GM19438 (cell line): ENCODE measurements around the gene CDKN1C.

Experiments
- ATAC-seq: cut with Tn5 transposase; IDR thresholded peaks from one replicate; pipeline ENCODE4 v1.9.1; 2021; ENCODE audit warnings: low read depth; ENCODE audit not compliant: unreplicated experiment

Gene CDKN1C

GRCh38 chr11:2885678-2886081, at the start of gene CDKN1C:
Gene CDKN1C (minus strand): TSS chr11:2885775. CDS start chr11:2885456, 319 bp downstream.
- peak; percentile 75 for ATAC-seq

DNA sequence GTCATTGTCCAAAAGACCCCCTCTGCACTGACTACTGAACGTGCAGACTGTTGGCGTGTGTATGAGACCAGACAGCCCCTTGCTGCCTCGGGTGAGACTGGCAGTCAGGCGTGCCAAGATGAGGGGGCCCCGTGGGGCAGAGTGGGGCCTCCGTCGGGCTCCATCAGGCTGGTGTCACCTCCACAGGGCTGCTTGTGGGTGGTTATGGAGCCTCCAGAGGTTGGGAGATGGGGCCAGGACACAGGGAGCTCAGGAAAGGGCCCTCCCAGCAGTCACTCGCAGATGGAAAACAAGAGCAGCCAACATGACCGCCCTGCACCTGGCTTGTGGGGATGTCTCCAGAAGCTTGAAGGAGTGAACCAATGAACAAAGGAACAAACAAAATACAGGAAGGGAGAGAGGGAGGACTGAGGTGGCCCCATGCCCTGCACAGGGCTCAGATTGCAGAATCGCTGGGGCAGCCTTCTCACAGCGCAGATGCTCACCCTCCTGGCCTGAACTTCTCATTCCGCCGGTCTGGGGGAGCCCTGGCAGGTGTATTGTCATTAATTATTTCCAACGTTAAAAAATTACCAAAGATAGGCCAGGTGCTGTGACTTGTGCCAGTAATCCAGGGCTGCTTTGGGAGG, 49.1 kb upstream of the CDKN1C start:
- no peak for ATAC-seq

- ATAC-seq = no peak
Measured at GRCh38 chr11:2934021-2934550, 48.5 kb upstream of the CDKN1C start.

GRCh38 chr11:2933375-2934020, 47.9 kb upstream of the CDKN1C start:
- ATAC-seq = no peak

DNA sequence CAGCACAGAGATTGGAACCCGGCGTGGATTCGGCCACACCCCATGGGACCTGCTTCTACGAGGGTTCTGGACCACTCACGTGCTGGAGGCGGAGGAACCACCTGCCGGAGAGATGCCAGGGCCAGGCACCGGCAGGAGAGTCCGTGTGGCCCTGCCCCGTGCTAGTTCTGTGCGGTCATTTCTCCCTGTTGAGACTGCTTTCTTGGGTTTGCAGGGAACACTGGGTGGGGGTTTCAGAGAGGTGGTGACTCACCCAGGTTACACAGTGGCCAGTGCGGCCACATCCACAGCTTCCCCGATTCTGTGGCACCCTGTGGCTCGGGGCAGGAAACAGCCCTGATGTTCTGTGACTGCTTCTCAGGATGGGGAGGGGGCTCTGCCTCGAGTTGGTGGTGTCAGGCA, 47.3 kb upstream of the CDKN1C start:
- no peak for ATAC-seq

GRCh38 chr11:2931771-2932738, 46.5 kb upstream of the CDKN1C start:
- no peak for ATAC-seq

DNA sequence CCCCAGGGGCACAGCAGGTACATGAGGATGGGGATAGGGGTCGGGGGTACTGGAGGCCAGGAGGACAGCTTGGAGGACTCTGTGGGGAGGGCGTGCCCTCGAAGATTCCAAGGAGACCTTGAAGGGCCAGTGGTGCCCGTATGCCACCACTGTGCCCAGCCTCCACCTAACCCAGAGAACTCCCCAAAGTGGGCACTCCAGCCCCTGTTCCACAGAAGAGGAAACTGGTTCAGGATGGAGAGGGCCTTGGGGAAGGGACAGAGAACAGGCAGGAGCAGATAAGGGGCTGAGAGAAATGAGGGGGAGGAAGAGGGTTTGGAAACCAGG, 45.8 kb upstream of the CDKN1C start:
- no peak for ATAC-seq

DNA sequence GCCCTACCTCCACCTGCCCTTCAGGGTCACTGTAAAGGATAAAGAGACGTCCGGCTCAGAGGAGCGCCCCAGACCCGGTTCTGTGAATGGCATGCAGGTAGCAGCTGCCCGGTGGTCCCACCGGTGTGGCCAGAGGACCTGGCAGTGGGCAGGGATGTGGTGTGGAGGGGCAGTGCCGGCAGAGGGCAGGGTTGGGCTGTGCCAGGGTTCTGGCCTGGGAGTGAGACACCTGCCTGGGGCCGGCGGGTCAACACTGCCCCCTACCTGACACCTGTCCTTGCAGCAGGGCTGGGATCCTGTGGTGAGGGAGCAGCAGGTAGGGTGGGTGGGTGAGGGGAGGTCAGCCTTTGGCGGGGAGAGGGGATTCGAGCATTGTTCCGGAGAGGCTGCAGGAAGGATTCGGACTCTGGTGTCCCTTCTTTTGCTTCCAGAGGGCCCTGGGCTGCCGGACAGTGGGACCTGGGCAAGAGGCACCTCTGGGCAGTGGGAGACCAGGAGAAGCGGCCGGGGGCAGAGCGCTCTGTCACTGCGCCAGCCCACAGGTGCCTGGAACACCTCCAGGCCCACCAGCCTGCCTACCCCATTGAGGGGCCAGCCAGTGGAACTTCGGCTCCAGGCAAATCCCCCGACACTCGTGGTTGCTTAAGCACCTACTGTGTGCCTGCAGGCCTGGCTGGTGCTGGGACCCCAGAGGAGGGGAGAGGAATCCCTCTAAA, 45.3 kb upstream of the CDKN1C start:
- ATAC-seq = no peak

GRCh38 chr11:2929950-2930703, 44.6 kb upstream of the CDKN1C start:
- ATAC-seq = no peak

GRCh38 chr11:2929531-2929949, 44.0 kb upstream of the CDKN1C start:
- ATAC-seq = no peak

- ATAC-seq = no peak
Measured at GRCh38 chr11:2928605-2929530, 43.3 kb upstream of the CDKN1C start, which contains the start of gene PHLDA2. Gene PHLDA2 (minus strand): TSS chr11:2929420. CDS start chr11:2929364, 56 bp downstream.

DNA sequence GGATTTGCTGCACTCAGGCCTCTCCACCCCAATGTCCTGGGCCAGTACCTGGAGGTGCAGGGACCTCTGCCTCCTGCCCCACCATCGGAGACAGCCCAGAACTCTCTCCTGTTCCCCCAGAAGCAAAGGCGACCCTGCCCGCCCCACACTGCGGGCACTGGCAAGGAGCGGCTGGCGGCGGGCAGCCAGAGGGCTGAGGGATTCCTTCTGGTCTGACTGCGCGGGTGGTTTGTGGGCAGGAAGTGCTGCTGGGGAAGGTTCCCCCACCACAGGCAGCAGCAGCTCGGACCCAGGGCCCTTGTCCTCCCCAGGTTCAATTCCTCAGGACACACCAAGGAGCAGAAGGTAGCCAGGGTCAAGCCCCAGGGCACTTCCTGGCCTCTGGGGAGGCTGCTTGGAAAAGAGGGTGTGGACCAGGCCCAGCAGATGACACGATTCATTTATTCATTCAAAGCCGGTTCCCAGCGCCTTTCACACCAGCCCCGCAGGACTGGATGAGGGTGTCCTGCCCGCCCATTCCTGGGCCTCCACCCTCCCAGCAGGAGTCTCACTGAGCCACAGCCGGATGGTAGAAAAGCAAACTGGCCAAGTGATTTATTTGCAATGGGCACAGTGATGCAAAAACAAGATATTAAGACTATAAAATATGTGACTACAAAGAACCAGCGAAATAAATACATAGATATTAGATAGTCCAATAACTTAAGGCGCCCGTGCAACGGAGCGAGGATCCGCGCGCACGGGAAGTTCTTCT, 42.5 kb upstream of the CDKN1C start:
- ATAC-seq = no peak

- no peak for ATAC-seq
Measured at GRCh38 chr11:2927121-2927800, 41.7 kb upstream of the CDKN1C start.

GRCh38 chr11:2926611-2927051, 41.1 kb upstream of the CDKN1C start:
- no peak for ATAC-seq

DNA sequence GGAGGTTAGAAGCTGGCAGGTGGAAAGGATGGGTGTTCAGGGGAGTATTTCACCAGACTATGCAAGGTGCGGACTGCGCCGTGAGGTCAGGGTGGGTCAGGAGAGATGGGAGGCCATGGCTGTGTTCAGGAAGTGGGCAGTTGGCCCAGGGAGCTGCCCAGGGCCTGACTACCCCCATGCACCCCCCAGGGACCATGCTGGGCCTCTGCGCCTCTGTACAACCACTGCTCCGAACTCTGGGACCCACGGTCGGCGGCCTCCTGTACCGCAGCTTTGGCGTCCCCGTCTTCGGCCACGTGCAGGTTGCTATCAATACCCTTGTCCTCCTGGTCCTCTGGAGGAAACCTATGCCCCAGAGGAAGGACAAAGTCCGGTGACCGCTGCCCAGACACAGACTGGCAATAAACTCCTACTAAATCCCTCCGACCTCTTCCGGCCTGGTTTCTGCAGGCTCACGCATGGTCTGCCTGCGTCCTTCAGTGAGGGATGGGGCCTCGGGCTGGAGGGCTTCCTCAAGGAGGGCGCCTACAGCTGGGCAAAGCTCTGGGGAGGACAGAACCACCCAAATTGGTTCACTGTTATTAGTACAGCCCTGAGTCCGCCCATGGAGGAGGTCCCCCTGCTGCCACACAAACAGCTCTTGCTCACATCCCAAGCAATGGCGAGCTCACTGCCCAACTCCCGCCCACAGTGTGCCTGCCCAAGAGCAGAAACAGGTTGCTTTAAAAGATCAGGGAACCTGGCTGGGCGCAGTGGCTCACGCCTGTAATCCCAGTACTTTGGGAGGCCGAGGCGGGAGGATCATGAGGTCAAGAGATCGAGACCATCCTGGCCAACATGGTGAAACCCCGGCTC, 39.5 kb upstream of the CDKN1C start:
- no peak for ATAC-seq

GRCh38 chr11:2924381-2924780, 38.8 kb upstream of the CDKN1C start:
- ATAC-seq = no peak
